GM12874 (cell line): ENCODE data around the gene MAT1A.

ENCODE experiments used
- CTCF ChIP-seq: IDR thresholded peaks from 2 replicates; pipeline ENCODE4 v1.5.1; 2011; ENCODE audit warnings: low read depth, mild to moderate bottlenecking, control low read depth, low read length, moderate library complexity; ENCODE audit not compliant: insufficient read depth

MAT1A gene

GRCh38 chr10:80281784-80282765 is 7.4 kb downstream of the MAT1A start:
- TF ChIP-seq CTCF, result no peak

- no peak for TF ChIP-seq CTCF
These were observed 8.2 kb downstream of the MAT1A start for GRCh38 chr10:80281292-80281691.

GRCh38 chr10:80280071-80280800 is 9.2 kb downstream of the MAT1A start:
- no peak for TF ChIP-seq CTCF

- TF ChIP-seq CTCF, result no peak
These were observed 10.3 kb downstream of the MAT1A start for GRCh38 chr10:80279146-80279545.

- TF ChIP-seq CTCF, result no peak
These were observed 11.0 kb downstream of the MAT1A start for GRCh38 chr10:80278480-80278879.

GRCh38 chr10:80277567-80278250 is 11.7 kb downstream of the MAT1A start:
- TF ChIP-seq CTCF, result no peak

GRCh38 chr10:80277016-80277415 is 12.4 kb downstream of the MAT1A start:
- no peak for TF ChIP-seq CTCF
